HFFc6 (cell line): ENCODE measurements around the gene FBRSL1. TPM values are rescaled to one million over a fixed set of nuclear protein-coding genes. Genes with fewer than 3 reads are reported as not detected.

ENCODE experiments used
- total RNA-seq, 6 experiments: library from RNA; stranded (reverse); fragmentation: NEBNext Ultra II Directional; extraction: Animal tissue kit (Norgen Biotek cat#: 25700); gene quantifications; 2 replicates in 1 of 6; 3 replicates in 5 of 6; pipeline ENCODE4 v1.2.3, GENCODE V29; 2021

The FBRSL1 gene
- total RNA-seq, 6 experiments from 2014 or later: 25.1 to 34.0 (median 30.1) TPM

Other genes starting within 250 kb of the FBRSL1 start
- not detected for gene GALNT9, start 160.6 kb upstream of the FBRSL1 start, total RNA-seq
- gene LRCOL1, start 120.4 kb downstream of the FBRSL1 start, total RNA-seq: under 1 TPM; 0.23 to 1.00 (median 0.52) TPM
- gene P2RX2, start 128.6 kb downstream of the FBRSL1 start, total RNA-seq: not detected
- 10 to 100 TPM; 19.4 to 35.5 (median 29.3) TPM for gene POLE, start 197.2 kb downstream of the FBRSL1 start, total RNA-seq
- gene PXMP2, start 197.4 kb downstream of the FBRSL1 start, total RNA-seq: 10 to 100 TPM; 19.8 to 22.6 (median 21.9) TPM
- gene PGAM5, start 220.7 kb downstream of the FBRSL1 start, total RNA-seq: 10 to 100 TPM; 33.5 to 46.0 (median 39.2) TPM